HG02884 (cell line): ENCODE data around the gene NRL.
"Not testable (repeated sequence)": the region's sequence is repeated elsewhere in the genome, so short reads cannot be mapped to it uniquely, and the experiment has no call there.

Source experiments
- ATAC-seq: cut with Tn5 transposase; IDR thresholded peaks from one replicate; pipeline ENCODE4 v1.9.1; 2021; ENCODE audit warnings: mild to moderate bottlenecking, moderate library complexity; ENCODE audit not compliant: unreplicated experiment

Gene NRL

DNA sequence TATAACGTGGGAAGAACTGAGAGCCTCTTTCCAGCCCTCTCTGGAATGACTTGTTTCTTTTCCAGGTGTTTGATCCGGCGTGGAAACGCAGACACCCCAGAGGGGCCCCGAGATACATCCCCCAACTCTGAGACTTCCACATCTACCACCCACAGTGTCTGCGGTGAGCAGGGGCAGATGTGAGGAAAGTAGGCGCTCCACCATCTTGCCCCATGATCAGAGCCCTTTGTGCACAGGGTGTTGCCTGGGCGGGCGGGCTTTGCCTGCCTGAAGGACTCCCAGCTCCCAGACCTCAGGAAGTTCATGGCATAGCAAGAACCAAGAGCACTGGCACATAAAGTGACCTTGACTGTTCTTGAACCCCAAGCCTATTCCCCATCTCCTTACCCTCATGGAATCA is 60.1 kb downstream of the NRL start:
- ATAC-seq, result no peak

DNA sequence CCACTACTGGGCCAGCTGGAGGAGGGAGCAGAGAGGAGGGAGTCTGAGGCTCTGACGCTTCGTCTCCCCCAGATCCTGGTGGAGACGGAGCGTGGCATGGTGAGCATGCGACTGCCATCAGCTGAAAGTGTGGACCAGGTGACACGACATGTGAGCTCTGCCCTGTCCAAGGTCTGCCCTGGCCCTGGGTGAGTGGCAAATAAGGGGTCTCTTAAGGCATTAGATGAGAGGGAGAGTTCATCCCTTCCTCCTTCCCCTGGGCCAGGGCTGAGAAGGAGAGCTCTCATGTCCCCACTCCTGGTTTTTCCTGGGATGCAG is 60.5 kb downstream of the NRL start:
- no peak for ATAC-seq

DNA sequence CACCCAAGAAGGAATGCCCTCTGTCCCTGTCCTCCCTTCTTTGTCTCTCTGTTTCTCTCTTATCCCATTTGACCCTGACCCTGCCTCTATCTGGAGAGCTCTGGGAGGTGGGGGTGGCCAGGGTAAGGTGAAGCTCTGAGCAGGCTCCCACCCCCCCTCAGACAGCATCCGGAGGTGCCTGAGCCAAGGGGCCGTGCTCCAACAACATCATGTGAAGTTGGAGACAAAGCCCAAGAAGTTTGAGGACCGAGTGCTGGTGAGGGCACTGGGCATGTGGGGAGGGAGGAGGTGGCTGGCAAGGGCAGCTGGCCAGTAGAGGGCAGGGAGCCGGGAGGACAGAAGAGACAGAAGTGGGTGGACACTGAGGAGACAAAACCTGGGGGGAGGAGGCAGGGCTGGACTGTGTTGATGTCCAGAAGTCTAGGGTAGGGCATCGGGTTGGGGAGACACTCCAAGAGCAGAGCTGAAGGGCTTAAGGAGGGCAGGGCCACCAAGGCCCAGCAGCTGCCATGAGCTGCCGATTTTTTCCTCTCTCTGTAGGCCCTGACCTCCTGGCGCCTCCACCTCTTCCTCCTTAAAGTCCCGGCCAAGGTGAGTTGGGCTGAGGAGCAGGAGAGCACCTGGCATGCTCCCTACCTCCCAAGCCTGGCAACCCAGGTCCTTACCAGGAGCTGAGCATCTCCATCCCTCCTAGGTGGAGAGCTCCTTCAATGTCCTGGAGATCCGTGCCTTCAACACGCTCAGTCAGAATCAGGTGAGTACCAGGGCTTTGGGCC is 61.0 kb downstream of the NRL start:
- no peak for ATAC-seq

DNA sequence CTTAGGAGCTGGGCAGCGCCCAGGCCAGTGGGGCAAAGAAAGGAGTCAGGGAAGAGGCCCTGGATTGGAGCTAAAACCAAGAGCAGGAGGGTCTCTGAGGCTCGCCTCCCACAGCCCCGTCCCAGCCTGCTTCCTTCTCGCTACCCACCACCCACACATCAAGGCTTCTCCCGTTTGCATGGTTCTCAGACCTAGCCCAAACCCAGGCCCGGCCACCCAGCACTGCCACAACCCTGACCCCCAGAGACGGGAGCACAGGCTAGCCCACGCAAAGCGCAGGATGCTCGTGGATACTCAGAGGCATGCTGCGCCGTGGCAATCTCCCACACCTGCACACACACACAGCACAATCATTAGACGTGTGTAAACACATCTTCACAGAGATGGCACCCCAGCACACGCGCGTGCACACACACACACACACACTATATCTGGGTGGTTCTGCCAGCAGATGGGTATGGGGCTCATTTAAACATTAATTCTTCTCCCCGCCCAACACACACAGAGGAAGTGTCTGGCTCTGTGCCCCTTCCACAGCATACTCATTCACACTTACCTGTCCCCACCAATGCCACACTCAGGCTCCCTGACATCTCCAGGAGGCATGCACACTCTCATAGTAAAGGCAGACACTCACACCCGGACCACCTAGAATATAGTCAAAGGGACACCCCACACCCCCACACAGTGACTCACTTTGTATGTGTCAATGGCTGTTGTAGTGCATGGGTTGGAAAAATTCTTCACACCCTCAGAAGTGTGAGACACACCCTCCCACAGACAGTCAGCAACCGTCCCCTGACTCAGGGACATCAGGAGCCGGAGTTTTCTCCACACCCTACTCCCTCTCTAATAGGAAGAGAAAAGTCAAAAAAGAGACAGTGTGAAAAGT is 61.8 kb downstream of the NRL start:
- ATAC-seq, result no peak

DNA sequence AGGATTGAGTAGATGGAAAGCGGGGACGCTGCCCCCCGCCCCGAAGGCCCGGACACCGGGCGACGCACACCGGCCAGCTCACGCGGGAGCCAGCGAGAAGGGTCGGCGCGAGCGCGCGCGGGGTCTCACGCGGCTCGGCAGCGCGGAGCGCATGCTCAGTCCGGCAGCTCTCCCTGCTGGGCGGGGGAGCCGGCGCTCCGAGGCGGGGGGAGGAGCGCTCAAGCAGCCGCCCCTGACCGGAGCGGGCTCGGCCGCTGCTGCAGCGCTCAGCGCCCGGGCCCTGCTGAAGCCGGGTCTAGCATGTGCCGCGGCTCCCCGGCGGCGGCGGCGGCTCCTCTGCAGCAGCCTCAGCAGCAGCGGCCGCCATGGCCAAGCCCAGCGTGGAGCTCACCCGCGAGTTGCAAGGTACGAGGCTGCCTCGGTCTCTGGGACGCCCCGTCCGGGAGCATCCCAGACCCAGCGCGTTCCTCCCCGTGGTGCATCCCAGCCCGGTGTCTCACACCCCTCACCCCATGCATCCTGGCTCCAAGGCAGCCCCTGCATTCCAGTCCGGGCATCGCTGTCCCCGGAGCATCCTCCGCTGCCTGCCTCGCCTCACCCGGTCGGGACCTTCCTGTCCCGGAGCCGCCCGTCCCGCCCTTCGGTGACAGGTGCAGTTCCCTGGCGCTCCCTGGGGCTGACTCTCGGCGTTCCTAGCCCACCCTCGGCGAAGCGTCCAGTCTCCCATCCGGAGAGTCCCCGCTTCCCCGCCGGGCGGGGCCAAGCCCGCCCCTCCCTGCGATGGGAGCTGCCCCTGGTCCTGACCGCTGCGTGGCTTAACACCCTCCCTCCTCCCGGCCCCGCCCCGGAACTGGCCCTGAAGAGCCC is 62.7 kb downstream of the NRL start, which contains the start of gene CARMIL3:
Gene CARMIL3, plus strand, starts transcription at position 221 of the 867 bp plus-strand sequence. Its CDS starts 145 bp downstream, at position 366.
- ATAC-seq, result peak; percentile 61

DNA sequence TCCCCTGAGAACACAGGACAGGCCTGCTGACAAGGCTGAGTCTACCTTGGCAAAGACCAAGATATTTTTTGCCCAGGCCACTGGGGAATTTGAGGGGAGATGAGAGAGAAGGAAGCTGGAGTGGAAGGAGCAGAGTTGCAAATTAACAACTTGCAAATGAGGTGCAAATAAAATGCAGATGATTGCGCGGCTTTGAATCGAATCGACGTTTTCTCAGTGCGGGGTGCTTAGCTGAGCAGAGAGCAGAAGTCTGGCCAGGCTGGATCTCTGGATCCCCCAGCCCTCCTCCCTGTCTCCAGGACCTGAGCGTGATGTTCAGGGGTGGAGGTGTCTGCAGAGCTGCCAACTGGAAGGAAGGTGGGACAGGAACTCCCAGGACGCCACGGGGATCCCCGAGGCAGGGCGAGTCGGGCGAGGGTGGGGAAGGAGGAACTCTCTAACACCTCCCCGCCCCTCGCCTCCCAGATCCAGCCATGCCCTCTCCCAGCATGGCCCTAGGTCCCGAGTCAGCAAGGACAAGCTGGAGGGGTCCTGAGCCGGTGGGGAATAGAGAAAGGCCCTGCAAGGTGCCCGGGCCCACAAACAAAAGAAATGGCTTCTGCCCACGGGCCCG is 63.5 kb downstream of the NRL start:
- no peak for ATAC-seq

DNA sequence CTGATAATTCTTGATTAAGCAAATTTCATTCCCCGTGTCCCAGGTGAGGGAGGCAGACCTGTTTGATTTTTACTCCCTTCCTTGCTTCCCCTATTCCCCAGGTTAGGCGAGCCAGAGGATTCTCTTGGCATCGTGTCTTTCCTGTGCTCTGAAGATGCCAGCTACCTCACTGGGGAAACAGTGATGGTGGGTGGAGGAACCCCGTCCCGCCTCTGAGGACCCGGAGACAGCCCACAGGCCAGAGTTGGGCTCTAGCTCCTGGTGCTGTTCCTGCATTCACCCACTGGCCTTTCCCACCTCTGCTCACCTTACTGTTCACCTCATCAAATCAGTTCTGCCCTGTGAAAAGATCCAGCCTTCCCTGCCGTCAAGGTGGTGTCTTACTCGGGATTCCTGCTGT is 64.0 kb downstream of the NRL start:
- ATAC-seq, result not testable (repeated sequence)

DNA sequence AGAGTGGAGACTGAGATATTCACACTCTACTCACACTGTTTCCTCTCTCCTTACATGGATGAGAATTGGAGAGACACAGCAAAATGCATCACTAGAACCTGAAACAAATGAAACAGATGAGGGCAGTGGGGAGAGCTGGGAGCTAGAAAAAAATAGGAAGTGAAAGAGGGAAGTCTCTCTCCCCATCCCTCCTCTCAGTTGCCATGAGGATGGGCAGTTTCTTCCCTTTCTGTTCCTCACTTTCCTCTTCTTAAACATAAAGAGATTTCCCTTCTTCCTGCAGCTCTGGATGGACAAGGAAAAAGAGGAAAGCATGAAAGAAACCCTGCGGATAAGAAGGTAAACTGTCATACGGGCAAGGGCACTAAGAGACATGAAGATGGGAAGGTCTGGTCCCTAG is 65.7 kb downstream of the NRL start:
- ATAC-seq, result not testable (repeated sequence)

DNA sequence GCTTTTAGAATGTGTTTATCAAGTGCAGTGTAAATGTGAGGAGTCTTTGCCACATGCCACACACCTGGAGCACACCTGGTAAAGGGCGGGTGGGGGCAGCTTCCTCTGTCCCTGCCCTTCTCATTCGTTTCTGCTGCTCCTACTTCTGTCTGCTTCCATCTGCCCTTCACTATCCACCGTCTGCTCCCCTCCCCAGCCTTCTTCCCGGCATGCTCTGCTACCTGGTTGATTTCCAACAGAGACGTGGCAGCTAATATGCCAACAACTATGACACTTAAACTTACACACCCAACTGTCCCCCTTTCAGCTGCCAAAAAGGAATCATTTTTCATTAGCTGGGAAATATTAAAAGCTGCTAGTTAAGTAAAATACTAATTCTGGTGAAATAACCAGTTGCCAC is 72.0 kb downstream of the NRL start:
- no peak for ATAC-seq

DNA sequence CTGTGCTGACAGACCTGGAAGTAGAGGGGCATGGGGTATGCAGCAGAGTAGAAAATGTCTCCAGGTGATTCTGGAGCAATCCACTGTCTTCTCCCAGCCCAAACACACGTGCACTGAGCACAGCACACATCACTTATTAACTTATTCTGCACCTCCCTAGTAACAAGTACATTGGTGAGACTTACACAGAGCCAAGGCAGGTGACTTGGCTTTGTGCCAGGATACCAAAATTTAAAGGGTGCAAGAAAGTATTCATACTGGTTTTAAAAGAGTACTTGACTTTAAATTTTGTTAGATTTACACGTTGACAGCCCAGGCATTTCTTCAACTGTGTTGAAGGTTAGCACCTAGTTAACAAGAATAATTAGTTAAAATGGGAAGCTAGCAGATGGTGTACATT is 74.1 kb downstream of the NRL start:
- no peak for ATAC-seq

DNA sequence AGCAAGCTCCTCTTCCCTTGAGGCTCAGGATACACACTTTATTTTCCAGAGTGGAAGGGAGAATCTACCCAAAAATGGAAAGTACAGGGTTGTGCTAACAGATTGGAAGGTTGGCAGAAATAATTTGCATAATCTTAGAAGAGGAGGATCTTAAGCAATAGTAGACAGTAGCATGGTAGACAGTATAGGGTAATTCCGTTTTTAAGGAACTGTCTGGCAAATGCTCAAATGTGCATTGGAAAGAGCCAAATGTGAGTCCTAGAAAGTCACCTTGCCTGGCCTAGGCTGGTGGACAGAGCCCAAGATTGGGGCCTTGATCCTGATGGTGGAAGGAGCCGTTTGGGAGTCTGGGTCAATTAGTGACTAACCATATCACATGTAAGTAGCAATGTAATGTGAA is 76.1 kb downstream of the NRL start:
- no peak for ATAC-seq

DNA sequence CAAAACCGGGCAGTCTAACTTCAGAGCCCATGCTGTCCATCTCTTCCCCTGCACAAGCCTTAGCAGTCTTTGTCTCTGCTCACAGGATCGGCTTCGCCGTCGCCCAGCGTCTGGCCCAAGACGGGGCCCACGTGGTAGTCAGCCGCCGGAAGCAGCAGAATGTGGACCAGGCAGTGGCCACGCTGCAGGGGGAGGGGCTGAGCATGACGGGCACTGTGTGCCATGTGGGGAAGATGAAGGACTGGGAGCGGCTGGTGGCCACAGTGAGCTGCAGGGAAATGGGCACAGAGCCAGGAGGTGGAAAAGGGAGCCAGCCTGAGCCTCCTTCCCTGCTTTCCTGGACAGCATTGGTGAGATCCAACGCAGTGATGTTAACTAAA is 77.1 kb downstream of the NRL start:
- no peak for ATAC-seq

DNA sequence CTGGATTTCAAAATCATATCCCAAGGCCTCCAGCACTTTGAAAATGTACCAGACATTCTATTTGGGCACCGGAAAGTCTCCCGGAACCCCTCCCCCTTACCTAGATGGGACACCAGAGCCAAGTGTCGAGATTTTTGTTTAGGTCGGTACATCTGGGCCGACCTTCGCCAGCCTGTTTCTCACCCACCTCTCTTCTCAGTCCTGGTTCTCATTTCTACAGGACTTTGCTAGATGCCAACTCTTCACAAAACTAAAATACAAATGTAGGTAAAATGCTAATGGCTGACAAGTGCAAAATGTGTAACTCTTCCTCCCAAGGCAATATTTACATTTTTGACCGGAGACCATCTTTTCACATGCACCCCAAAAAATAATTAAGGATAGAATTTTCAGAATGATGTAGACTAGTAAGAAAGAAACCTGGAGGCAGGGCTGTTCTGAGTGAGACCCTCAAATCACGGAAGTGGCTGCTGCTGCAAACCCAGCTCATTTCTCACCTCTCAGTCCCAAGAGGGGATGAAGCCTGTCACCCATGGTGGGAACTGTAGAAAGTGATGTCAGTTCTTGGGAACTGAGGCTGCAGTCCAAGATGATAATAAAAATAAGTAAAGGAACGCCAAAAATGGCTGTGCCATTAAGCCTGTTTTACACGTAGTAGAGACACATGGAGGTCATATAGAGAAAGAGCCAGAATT is 77.6 kb downstream of the NRL start:
- ATAC-seq, result peak; percentile 26

DNA sequence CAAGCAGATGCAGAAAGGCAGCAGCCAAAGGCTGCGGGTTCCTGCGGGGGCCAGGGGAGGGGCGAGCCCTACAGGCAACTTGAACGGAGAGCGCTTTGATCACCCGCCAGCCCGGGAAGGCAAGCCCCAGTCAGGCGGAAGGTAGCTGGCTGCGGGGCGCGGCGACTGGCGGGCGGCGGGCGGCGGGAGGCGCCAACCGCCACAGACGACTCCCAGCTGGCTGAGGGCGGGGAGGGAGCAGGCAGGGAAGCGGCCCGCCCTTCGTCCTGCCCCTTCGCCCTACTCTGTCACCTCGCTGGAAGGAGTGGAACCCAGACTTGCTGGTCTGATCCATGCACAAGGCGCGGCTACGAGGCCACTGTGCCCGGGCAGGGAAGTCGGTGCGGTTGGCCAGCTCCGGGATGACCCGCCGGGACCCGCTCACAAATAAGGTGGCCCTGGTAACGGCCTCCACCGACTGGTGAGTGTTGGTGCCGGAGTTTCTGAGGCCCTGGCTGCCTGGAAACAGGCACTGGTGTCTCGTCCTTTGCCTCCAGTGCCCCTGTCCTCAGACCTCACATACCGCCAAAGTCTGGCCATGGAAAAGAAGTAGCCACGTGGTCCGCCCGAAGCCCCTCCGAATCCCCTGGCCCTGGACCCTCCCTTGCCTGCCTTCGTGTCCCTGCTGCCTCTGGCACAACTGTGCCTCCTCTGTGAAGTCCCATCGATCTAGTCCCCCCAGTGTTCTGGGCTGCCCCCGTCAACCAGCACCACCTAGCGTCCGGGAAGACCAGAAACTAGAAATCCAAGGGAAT is 78.4 kb downstream of the NRL start:
- ATAC-seq, result peak; percentile 53

DNA sequence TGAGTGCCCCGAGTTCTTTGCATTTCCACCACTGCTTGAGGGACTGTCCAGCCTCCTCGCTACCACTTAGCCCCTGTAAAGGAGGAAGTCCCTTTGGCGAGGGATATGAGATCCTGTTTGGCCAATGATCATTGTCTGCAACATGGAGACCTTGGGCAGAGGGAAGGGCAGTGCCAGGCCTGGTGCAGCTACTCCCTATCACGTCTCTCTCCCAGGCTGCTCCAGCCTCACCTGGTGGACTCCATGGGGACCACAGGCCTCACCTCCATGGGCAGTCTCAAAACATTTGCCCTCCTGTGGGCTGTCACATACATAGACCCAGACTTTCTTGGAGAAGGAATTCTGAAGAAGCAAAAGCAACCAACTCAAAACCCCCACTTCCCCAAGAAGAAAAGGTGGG is 79.0 kb downstream of the NRL start:
- ATAC-seq, result not testable (repeated sequence)

DNA sequence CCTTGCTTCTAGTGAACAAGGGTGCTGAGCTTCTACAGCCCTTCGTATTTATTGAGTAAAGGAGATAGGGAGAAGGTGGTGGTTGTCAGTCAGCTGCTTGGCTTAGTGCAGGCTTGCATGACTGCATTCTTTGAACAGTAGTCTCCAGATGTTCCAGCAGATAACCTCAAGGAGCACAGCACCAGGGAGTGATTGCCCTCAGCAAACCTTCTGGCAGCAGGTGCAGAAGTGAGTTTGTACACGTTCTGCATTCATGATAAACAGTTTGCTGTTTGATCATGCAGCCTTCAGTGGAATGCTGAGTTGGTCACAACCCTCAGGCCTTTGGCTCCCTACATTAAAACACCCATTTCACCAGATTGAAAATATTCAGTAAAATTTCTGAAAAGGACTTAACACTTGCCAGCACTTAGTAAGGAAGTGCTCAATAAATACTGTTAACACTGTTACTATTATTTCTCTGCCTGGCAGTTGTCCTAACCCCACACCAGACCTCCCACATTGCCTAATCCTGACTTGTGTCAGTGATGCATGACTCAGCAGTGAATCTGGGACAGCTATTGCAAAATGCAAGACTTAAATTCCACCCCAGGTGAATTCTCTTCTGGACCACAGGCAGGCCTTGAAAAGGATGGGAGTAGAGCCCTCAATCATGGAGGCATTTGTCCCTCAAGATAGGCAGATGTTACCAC is 81.9 kb downstream of the NRL start:
- ATAC-seq, result no peak

DNA sequence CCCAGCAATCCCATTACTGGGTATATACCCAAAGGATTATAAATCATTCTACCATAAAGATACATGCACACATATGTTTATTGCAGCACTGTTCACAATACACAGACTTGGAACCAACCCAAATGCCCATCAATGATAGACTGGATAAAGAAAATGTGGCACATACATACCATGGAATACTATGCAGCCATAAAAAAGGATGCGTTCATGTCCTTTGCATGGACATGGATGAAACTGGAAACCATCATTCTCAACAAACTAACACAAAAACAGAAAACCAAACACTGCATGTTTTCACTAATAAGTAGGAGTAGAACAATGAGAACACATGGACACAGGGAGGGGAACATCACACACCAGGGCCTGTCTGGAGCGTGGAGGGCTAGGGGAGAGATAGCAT is 83.4 kb downstream of the NRL start:
- not testable (repeated sequence) for ATAC-seq

DNA sequence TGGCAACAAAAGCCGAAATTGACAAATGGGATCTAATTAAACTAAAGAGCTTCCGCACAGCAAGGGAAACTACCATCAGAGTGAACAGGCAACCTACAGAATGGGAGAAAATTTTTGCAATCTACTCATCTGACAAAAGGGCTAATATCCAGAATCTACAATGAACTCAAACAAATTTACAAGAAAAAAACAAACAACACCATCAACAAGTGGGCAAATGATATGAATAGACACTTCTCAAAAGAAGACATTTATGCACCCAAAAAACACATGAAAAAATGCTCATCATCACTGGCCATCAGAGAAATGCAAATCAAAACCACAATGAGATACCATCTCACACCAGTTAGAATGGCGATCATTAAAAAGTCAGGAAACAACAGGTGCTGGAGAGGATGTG is 85.1 kb downstream of the NRL start:
- not testable (repeated sequence) for ATAC-seq
